GM12878 (cell line): ENCODE results near the gene SON.

Source experiments
- CTCF ChIP-seq, 3 experiments: IDR thresholded peaks in 2 of 3; conservative IDR thresholded peaks in 1 of 3; 2 replicates each; pipeline ENCODE4 v1.5.1; 2011; ENCODE audit warnings: low read depth in 3 of 3, low read length in 3 of 3, mild to moderate bottlenecking in 3 of 3, control low read depth in 2 of 3, moderate library complexity in 2 of 3, inconsistent platforms in 1 of 3, mixed read lengths in 1 of 3; ENCODE audit not compliant: control insufficient read depth in 2 of 3, insufficient read depth in 1 of 3; ENCODE audit errors: extremely low read depth in 1 of 3
- SMC3 ChIP-seq: IDR thresholded peaks from 2 replicates; pipeline ENCODE4 v1.6.1; 2011; ENCODE audit warnings: low read length, improper control_type of control experiment, borderline replicate concordance

- TF ChIP-seq SMC3 (no peak), CTCF (IDR thresholded peaks at IDR 0.05 in 2 of 3, conservative IDR thresholded peaks at IDR 0.05 in 1 of 3; ENCODE audit: control insufficient read depth in 2 of 3, extremely low read depth in 1 of 3, insufficient read depth in 1 of 3, low read depth in 3 of 3, low read length in 3 of 3) (no peak)
Observed at GRCh38 chr21:33514229-33514628, 28.6 kb upstream of the SON start.
